ENCODE data around the gene IRF4.

DNA sequence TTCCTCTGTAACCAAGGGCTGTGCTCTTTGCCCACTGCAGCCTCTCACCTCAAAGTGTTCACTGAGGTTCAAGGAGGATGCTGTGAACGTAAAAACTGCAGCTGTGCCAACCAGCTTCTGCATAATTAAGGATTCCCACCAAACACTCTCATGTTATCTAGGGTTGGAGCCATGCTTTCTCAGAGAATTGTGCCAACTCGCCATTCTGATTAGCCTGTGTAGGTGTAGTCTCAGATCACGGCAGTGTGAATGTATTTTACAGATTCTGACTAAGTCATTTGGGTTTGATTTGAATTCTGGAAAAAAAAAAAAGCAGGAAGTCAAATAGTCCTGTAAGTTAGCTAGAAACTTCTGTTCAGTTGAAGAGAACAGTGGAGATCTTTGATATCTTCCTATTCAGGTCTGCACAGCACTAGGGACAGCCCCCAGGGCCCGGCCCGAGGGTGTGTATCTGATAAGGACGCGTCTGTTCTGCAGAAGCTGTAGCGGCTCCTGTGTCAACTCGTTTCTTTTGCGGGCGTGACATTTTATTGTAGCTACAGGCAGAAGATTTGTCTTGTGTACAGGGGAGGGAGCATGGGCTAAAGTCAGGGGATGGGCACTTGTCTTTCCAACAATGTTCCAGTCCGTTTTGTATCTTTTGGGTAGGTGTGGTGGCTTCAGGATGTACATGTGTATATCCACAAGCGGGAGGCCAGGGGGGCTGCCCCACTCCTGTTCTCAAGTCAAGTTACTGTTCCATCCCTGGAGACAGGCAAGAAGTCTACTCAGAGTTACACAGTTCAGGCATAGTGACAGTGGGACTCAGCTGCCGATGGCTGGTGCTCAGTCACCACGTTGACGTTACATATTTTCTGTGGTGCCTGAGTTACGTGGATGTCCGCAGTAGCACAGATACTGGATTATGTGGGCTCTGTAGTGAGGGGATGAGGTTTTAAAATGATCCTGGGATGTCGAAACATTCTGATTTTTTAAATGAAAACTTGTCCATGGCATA lies 12.4 kb downstream of the IRF4 start:
- TF ChIP-seq POLR2A (IDR thresholded peaks at IDR 0.05): no peak
- TF ChIP-seq, protein P1, sequence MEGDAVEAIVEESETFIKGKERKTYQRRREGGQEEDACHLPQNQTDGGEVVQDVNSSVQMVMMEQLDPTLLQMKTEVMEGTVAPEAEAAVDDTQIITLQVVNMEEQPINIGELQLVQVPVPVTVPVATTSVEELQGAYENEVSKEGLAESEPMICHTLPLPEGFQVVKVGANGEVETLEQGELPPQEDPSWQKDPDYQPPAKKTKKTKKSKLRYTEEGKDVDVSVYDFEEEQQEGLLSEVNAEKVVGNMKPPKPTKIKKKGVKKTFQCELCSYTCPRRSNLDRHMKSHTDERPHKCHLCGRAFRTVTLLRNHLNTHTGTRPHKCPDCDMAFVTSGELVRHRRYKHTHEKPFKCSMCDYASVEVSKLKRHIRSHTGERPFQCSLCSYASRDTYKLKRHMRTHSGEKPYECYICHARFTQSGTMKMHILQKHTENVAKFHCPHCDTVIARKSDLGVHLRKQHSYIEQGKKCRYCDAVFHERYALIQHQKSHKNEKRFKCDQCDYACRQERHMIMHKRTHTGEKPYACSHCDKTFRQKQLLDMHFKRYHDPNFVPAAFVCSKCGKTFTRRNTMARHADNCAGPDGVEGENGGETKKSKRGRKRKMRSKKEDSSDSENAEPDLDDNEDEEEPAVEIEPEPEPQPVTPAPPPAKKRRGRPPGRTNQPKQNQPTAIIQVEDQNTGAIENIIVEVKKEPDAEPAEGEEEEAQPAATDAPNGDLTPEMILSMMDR (IDR thresholded peaks at IDR 0.05): no peak

Measured in testis (tissue), 2 donors.